GM12874 (cell line): ENCODE data around the gene YTHDC2.

Source experiments
- CTCF ChIP-seq: IDR thresholded peaks from 2 replicates; pipeline ENCODE4 v1.5.1; 2011; ENCODE audit warnings: low read depth, mild to moderate bottlenecking, control low read depth, low read length, moderate library complexity; ENCODE audit not compliant: insufficient read depth

YTHDC2 gene

GRCh38 chr5:113520429-113520828, 6.9 kb downstream of the YTHDC2 start:
- TF ChIP-seq CTCF = no peak

- no peak for TF ChIP-seq CTCF
Measured at GRCh38 chr5:113520899-113521298, 7.4 kb downstream of the YTHDC2 start.

- TF ChIP-seq CTCF = no peak
Measured at GRCh38 chr5:113523168-113523567, 9.7 kb downstream of the YTHDC2 start.

- TF ChIP-seq CTCF = no peak
Measured at GRCh38 chr5:113524927-113525326, 11.4 kb downstream of the YTHDC2 start.

GRCh38 chr5:113526421-113526820, 12.9 kb downstream of the YTHDC2 start:
- no peak for TF ChIP-seq CTCF

GRCh38 chr5:113527746-113528145, 14.3 kb downstream of the YTHDC2 start:
- TF ChIP-seq CTCF = no peak

GRCh38 chr5:113531481-113532159, 18.1 kb downstream of the YTHDC2 start:
- no peak for TF ChIP-seq CTCF

GRCh38 chr5:113538313-113538712, 24.8 kb downstream of the YTHDC2 start:
- TF ChIP-seq CTCF = no peak
